A549 (cell line): ENCODE data around the gene IRF1. TPM values are rescaled to one million over a fixed set of nuclear protein-coding genes. Genes with fewer than 3 reads are reported as not detected.
A peak's percentile ranks its signal among the peaks of the same experiment; 100 is the strongest.

ENCODE experiments used
- ATAC-seq, 2 experiments: fragments of 200-7000 bp in 1 of 2; fragments of >200 bp in 1 of 2; cut with Nextera tagmentation in 1 of 2; cut with Tn5 transposase in 1 of 2; 3 replicates each; pipeline versions ENCODE4 v1.8.0 to v1.9.1; 2018 to 2020; ENCODE audit warnings: mild to moderate bottlenecking in 1 of 2, moderate library complexity in 1 of 2
- CTCF ChIA-PET: fragments of 300-600 bp; sonication (Branson Sonifier 250); formaldehyde crosslinking; extraction: SDS; loops from one replicate; lab custom pipeline; 2021; ENCODE audit warnings: antibody characterized with exemption, inconsistent platforms; lab: Yijun Ruan, JAX
- POLR2A ChIA-PET: fragments of 350-600 bp; formaldehyde crosslinking; extraction: SDS; loops from one replicate; lab custom pipeline; 2021; ENCODE audit warnings: antibody characterized with exemption, inconsistent platforms; lab: Yijun Ruan, JAX
- DNase-seq, 2 experiments: peaks; one replicate each; pipeline versions ENCODE4 v3.0.0 to v3.0.0-alpha.2; 2011 to 2016; ENCODE audit warnings: low read depth in 1 of 2, low spot score in 1 of 2
- FAIRE-seq: peaks from 2 replicates; lab custom pipeline; 2011; peaks lifted over from hg19 to GRCh38; lab: Jason Lieb, UNC
- H3K27ac ChIP-seq, 2 experiments: fragments of >200 bp; sonication (Bioruptor Twin); formaldehyde crosslinking; 3 replicates each; pipeline ENCODE4 v1.5.1; 2016 to 2017
- H3K4me1 ChIP-seq: fragments of >200 bp; sonication (Bioruptor Twin); formaldehyde crosslinking; 3 replicates; pipeline ENCODE4 v1.6.1; 2016
- H3K4me2 ChIP-seq: fragments of >200 bp; sonication (Bioruptor Twin); formaldehyde crosslinking; 3 replicates; pipeline ENCODE4 v1.6.1; 2016
- H3K4me3 ChIP-seq: fragments of >200 bp; sonication (Bioruptor Twin); formaldehyde crosslinking; 3 replicates; pipeline ENCODE4 v1.5.1; 2016
- H3K9me3 ChIP-seq: fragments of >200 bp; sonication (Bioruptor Twin); formaldehyde crosslinking; 3 replicates; pipeline ENCODE4 v1.6.1; 2016
- ATOH8 ChIP-seq: fragments of 250-450 bp; sonication (Bioruptor Pico); IDR thresholded peaks from 2 replicates; pipeline ENCODE4 v1.5.0; 2020; ENCODE audit warnings: low read depth, mild to moderate bottlenecking, moderate library complexity
- CEBPB ChIP-seq, 2 experiments: fragments of >200 bp in 1 of 2; sonication (Bioruptor Twin) in 1 of 2; formaldehyde crosslinking in 1 of 2; IDR thresholded peaks; 2 replicates each; pipeline ENCODE4 v1.6.1; 2012 to 2016
- CHD2 ChIP-seq: fragments of 150-350 bp; IDR thresholded peaks from 2 replicates; pipeline ENCODE4 v1.6.1; 2014; ENCODE audit warnings: low read length; ENCODE audit not compliant: partially characterized antibody
- EHF ChIP-seq: fragments of 250-450 bp; sonication (Bioruptor Pico); IDR thresholded peaks from 2 replicates; pipeline ENCODE4 v1.5.0; 2020; ENCODE audit warnings: mild to moderate bottlenecking
- ELK1 ChIP-seq: fragments of 150-350 bp; IDR thresholded peaks from 2 replicates; pipeline ENCODE4 v1.6.1; 2014; ENCODE audit warnings: low read depth, mild to moderate bottlenecking, low read length
- EP300 ChIP-seq, 2 experiments: fragments of >200 bp; sonication (Bioruptor Twin); formaldehyde crosslinking; IDR thresholded peaks; 2 replicates in 1 of 2; 3 replicates in 1 of 2; pipeline ENCODE4 v1.6.1; 2016 to 2017
- FOXS1 ChIP-seq: fragments of 250-450 bp; sonication (Bioruptor Pico); IDR thresholded peaks from 2 replicates; pipeline ENCODE4 v1.5.0; 2020; ENCODE audit warnings: mild to moderate bottlenecking, moderate library complexity
- GATA3 ChIP-seq: IDR thresholded peaks from 2 replicates; pipeline ENCODE4 v1.6.1; 2012; ENCODE audit warnings: borderline replicate concordance
- HDAC2 ChIP-seq: fragments of 200-600 bp; sonication (generic); IDR thresholded peaks from 2 replicates; pipeline ENCODE4 v1.6.1; 2016
- HOXA7 ChIP-seq: fragments of 250-450 bp; sonication (Bioruptor Pico); IDR thresholded peaks from 2 replicates; pipeline ENCODE4 v1.5.0; 2020; ENCODE audit warnings: mild to moderate bottlenecking, moderate library complexity
- JUN ChIP-seq, 2 experiments: fragments of >200 bp; sonication (Bioruptor Twin); formaldehyde crosslinking; IDR thresholded peaks; 2 replicates in 1 of 2; 3 replicates in 1 of 2; pipeline ENCODE4 v1.6.1; 2016 to 2017
- JUNB ChIP-seq: fragments of >200 bp; sonication (Bioruptor Twin); formaldehyde crosslinking; IDR thresholded peaks from 2 replicates; pipeline ENCODE4 v1.6.1; 2016
- KDM1A ChIP-seq: fragments of 200-600 bp; sonication (generic); IDR thresholded peaks from 2 replicates; pipeline ENCODE4 v1.6.1; 2016; ENCODE audit warnings: low read depth, mild to moderate bottlenecking
- KDM5A ChIP-seq: fragments of 200-600 bp; sonication (generic); IDR thresholded peaks from 2 replicates; pipeline ENCODE4 v1.6.1; 2016; ENCODE audit warnings: antibody characterized with exemption, mild to moderate bottlenecking
- MAZ ChIP-seq: fragments of 150-350 bp; IDR thresholded peaks from 2 replicates; pipeline ENCODE4 v1.6.1; 2014; ENCODE audit warnings: antibody characterized with exemption, low read depth, low read length, borderline replicate concordance
- MYC ChIP-seq: IDR thresholded peaks from 2 replicates; pipeline ENCODE4 v1.6.1; 2012; ENCODE audit warnings: mild to moderate bottlenecking, inconsistent platforms, low read length, improper control_type of control experiment, borderline replicate concordance
- NFE2L2 ChIP-seq: fragments of 150-350 bp; conservative IDR thresholded peaks from 2 replicates; pipeline ENCODE4 v1.6.1; 2014; ENCODE audit warnings: low read length
- NPAS2 ChIP-seq: fragments of 250-450 bp; sonication (Bioruptor Pico); IDR thresholded peaks from 2 replicates; pipeline ENCODE4 v1.8.0; 2022; ENCODE audit warnings: mild to moderate bottlenecking, moderate library complexity, borderline replicate concordance
- PHF8 ChIP-seq: fragments of 200-600 bp; sonication (generic); IDR thresholded peaks from 2 replicates; pipeline ENCODE4 v1.6.1; 2016; ENCODE audit warnings: low read depth, mild to moderate bottlenecking, antibody characterized with exemption, moderate library complexity, borderline replicate concordance
- POLR2A ChIP-seq: IDR thresholded peaks from 2 replicates; pipeline ENCODE4 v1.6.1; 2012; ENCODE audit warnings: mild to moderate bottlenecking, low read length
- POLR2AphosphoS2 ChIP-seq: conservative IDR thresholded peaks from 2 replicates; pipeline ENCODE4 v1.6.1; 2012; ENCODE audit warnings: low read length, improper control_type of control experiment, inconsistent platforms
- RAD21 ChIP-seq, 2 experiments: fragments of >200 bp in 1 of 2; sonication (Bioruptor Twin) in 1 of 2; formaldehyde crosslinking in 1 of 2; IDR thresholded peaks in 1 of 2; conservative IDR thresholded peaks in 1 of 2; 2 replicates in 1 of 2; 3 replicates in 1 of 2; pipeline ENCODE4 v1.6.1; 2012 to 2018; ENCODE audit warnings: inconsistent platforms in 1 of 2
- RARB ChIP-seq: fragments of 250-450 bp; sonication (Bioruptor Pico); IDR thresholded peaks from 2 replicates; pipeline ENCODE4 v1.8.0; 2021; ENCODE audit warnings: mild to moderate bottlenecking, moderate library complexity
- RCOR1 ChIP-seq: fragments of 150-350 bp; IDR thresholded peaks from 2 replicates; pipeline ENCODE4 v1.6.1; 2014; ENCODE audit warnings: antibody characterized with exemption, low read length, low read depth
- RFX5 ChIP-seq: fragments of 450-650 bp; IDR thresholded peaks from 2 replicates; pipeline ENCODE4 v1.7.1; 2014; ENCODE audit warnings: antibody characterized with exemption, mild to moderate bottlenecking, moderate library complexity
- RNF2 ChIP-seq: fragments of 200-600 bp; sonication (generic); IDR thresholded peaks from 2 replicates; pipeline ENCODE4 v1.6.1; 2016; ENCODE audit warnings: low read depth, mild to moderate bottlenecking, antibody characterized with exemption, moderate library complexity, borderline replicate concordance
- TFCP2L1 ChIP-seq: fragments of 250-450 bp; sonication (Bioruptor Pico); IDR thresholded peaks from 2 replicates; pipeline ENCODE4 v1.5.0; 2021; ENCODE audit warnings: mild to moderate bottlenecking
- TP53 ChIP-seq: fragments of 250-450 bp; sonication (Bioruptor Pico); IDR thresholded peaks from 2 replicates; pipeline ENCODE4 v1.5.0; 2021; ENCODE audit warnings: mild to moderate bottlenecking, moderate library complexity
- USF2 ChIP-seq: fragments of 450-650 bp; IDR thresholded peaks from 2 replicates; pipeline ENCODE4 v1.6.1; 2014; ENCODE audit warnings: antibody characterized with exemption
- ZC3H11A ChIP-seq: fragments of 450-650 bp; IDR thresholded peaks from 2 replicates; pipeline ENCODE4 v1.6.1; 2014; ENCODE audit warnings: antibody characterized with exemption, mild to moderate bottlenecking
- ZFP36 ChIP-seq: fragments of 450-650 bp; IDR thresholded peaks from 2 replicates; pipeline ENCODE4 v1.6.1; 2014; ENCODE audit warnings: borderline replicate concordance; ENCODE audit not compliant: partially characterized antibody
- ZNF302 ChIP-seq: fragments of 250-450 bp; sonication (Bioruptor Pico); IDR thresholded peaks from 2 replicates; pipeline ENCODE4 v1.9.0; 2021; ENCODE audit warnings: inconsistent platforms, mild to moderate bottlenecking, moderate library complexity
- ZSCAN20 ChIP-seq: fragments of 250-450 bp; sonication (Bioruptor Pico); IDR thresholded peaks from 2 replicates; pipeline ENCODE4 v1.8.0; 2022; ENCODE audit warnings: mild to moderate bottlenecking, moderate library complexity
- WGBS: methylation state at CpG from one replicate; pipeline ENCODE4 v1.1.6; 2017; ENCODE audit errors: missing lambda C conversion rate; 5-methylcytosine and 5-hydroxymethylcytosine counted together
- polyA plus RNA-seq, 4 experiments: library from polyadenylated mRNA; depleted of rRNA in 3 of 4; stranded (reverse); fragments of >200 nt; fragmentation: RNase III in 1 of 4; extraction: RNeasy Plus Mini Kit Qiagen cat#74134 plus additional on column Dnase treatment in 1 of 4; gene quantifications; 2 replicates in 3 of 4; 3 replicates in 1 of 4; pipeline ENCODE4 v1.2.3, GENCODE V29; 2011 to 2017
- TF ChIP-seq, protein P1 (sequence below): IDR thresholded peaks from 2 replicates; pipeline ENCODE4 v1.6.1; 2012
- TF ChIP-seq, protein P2 (sequence below): fragments of >200 bp; sonication (Bioruptor Twin); formaldehyde crosslinking; IDR thresholded peaks from 2 replicates; pipeline ENCODE4 v1.6.1; 2016
- TF ChIP-seq, protein P3 (sequence below): IDR thresholded peaks from 2 replicates; pipeline ENCODE4 v1.6.1; 2012; ENCODE audit warnings: low read depth, borderline replicate concordance
- TF ChIP-seq, protein P4 (sequence below): fragments of 250-450 bp; sonication (Bioruptor Pico); IDR thresholded peaks from 2 replicates; pipeline ENCODE4 v1.5.0; 2021; ENCODE audit warnings: mild to moderate bottlenecking, moderate library complexity, borderline replicate concordance

IRF1 gene
- polyA plus RNA-seq, 2 of the 4 experiments (the other 2 are of a cell fraction): 10.9 to 13.3 TPM

GRCh38 chr5:132496191-132496630 lies 5.6 kb upstream of the IRF1 start:
- TF ChIP-seq JUNB (no peak), PHF8 (no peak), TFCP2L1 (CRISPR knock-in tag) (no peak), NFE2L2 (no peak), CHD2 (no peak), JUN (IDR thresholded peaks at IDR 0.05) (peak; percentile 24 to 74; a peak in 3 of 5 replicates), HDAC2 (no peak), FOXS1 (CRISPR knock-in tag) (no peak), RCOR1 (no peak), MYC (no peak), USF2 (no peak), EP300 (IDR thresholded peaks at IDR 0.05) (no peak), MAZ (no peak), POLR2A (peak; percentile 30; the same call in 1 of the 2 replicates), HOXA7 (no peak), ELK1 (no peak), ZC3H11A (no peak), ZNF302 (no peak), RNF2 (no peak), ZFP36 (peak; percentile 97), RARB (CRISPR knock-in tag) (no peak), EHF (CRISPR knock-in tag) (no peak), ATOH8 (CRISPR knock-in tag) (no peak), KDM5A (no peak), RAD21 (conservative IDR thresholded peaks at IDR 0.05 in 1 of 2, IDR thresholded peaks at IDR 0.05 in 1 of 2) (0 out of 5 replicates have a peak, but pooled peaks of 1 of the 2 experiments have one; percentile 14), CEBPB (IDR thresholded peaks at IDR 0.05) (no peak), NPAS2 (CRISPR knock-in tag) (no peak), RFX5 (no peak), ZSCAN20 (CRISPR knock-in tag) (no peak), TP53 (CRISPR knock-in tag) (no peak), GATA3 (no peak), KDM1A (peak; percentile 87; the same call in 1 of the 2 replicates), POLR2AphosphoS2 (no peak)
- TF ChIP-seq, protein P1, sequence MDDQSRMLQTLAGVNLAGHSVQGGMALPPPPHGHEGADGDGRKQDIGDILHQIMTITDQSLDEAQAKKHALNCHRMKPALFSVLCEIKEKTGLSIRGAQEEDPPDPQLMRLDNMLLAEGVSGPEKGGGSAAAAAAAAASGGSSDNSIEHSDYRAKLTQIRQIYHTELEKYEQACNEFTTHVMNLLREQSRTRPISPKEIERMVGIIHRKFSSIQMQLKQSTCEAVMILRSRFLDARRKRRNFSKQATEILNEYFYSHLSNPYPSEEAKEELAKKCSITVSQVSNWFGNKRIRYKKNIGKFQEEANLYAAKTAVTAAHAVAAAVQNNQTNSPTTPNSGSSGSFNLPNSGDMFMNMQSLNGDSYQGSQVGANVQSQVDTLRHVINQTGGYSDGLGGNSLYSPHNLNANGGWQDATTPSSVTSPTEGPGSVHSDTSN: no peak; the same call in 1 of the 2 replicates
- TF ChIP-seq, protein P2, sequence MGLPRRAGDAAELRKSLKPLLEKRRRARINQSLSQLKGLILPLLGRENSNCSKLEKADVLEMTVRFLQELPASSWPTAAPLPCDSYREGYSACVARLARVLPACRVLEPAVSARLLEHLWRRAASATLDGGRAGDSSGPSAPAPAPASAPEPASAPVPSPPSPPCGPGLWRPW: no peak
- TF ChIP-seq, protein P3, sequence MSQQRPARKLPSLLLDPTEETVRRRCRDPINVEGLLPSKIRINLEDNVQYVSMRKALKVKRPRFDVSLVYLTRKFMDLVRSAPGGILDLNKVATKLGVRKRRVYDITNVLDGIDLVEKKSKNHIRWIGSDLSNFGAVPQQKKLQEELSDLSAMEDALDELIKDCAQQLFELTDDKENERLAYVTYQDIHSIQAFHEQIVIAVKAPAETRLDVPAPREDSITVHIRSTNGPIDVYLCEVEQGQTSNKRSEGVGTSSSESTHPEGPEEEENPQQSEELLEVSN: 0 out of 2 replicates have a peak, but pooled peaks have one; percentile 10
- TF ChIP-seq, protein P4, sequence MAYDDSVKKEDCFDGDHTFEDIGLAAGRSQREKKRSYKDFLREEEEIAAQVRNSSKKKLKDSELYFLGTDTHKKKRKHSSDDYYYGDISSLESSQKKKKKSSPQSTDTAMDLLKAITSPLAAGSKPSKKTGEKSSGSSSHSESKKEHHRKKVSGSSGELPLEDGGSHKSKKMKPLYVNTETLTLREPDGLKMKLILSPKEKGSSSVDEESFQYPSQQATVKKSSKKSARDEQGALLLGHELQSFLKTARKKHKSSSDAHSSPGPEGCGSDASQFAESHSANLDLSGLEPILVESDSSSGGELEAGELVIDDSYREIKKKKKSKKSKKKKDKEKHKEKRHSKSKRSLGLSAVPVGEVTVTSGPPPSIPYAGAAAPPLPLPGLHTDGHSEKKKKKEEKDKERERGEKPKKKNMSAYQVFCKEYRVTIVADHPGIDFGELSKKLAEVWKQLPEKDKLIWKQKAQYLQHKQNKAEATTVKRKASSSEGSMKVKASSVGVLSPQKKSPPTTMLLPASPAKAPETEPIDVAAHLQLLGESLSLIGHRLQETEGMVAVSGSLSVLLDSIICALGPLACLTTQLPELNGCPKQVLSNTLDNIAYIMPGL (CRISPR knock-in tag): no peak
- peak; percentile 91 for DNase-seq

More at GRCh38 chr5:132496191-132496630, 5.6 kb upstream of the IRF1 start:
- Histone ChIP-seq H3K4me3 (peak overlapping the region; percentile 56), H3K9me3 (no peaks in the 10 kb centered on the region), H3K4me1 (peaks cover 56% of the 10 kb centered on the region), H3K4me2 (peak overlapping the region; percentile 90), H3K27ac (peak overlapping the region; percentile 88 to 97)
- POLR2A ChIA-PET: interaction anchor here (0.6 to 4.6 kb wide), 27 partner anchors 9 to 1466 kb away, joined by 3 to 49 read pairs (median 4); partner anchors contain the start of genes RAD50, SLC22A4 and SLC22A5
- WGBS: 9% methylated on average over 7 of the region's 18 CpGs
- FAIRE-seq: no peak
- CTCF ChIA-PET: interaction anchor here (1.0 to 12.9 kb wide), 9 partner anchors 9 to 316 kb away, joined by 3 to 217 read pairs (median 12); no protein-coding TSS in a partner anchor
- ATAC-seq: peak; percentile 63 to 78
